ENCODE results near the gene GDAP1L1.

The GDAP1L1 gene

DNA sequence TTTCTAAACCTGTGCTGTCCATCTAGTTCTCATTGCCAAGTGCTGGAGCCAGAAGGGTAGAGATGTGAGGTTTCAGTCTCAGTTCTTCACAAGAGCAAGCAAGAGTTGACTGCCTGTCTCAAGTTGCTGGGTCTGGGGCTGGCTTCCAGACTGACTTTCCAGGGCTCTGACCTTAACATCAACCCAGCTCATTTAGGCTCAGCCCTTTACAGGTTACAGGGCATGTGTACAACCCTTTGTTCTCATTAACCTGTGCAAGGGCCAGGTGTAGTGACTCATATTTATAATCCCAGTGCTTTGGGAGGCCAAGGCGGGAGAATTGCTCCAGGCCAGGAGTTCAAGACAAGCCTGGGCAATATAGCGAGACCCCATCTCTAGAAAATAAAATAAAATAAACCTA, 33.3 kb downstream of the GDAP1L1 start:
- TF ChIP-seq CTCF (IDR thresholded peaks at IDR 0.05; ENCODE audit: control insufficient read depth, extremely low read depth, insufficient read depth): no peak
- DNase-seq (ENCODE audit: low read depth): no peak
- H3K4me3 ChIP-seq (ENCODE audit: low read depth, low read length): no peak overlapping the region

- no peak for DNase-seq (ENCODE audit: low read depth)
- no peak for TF ChIP-seq CTCF (IDR thresholded peaks at IDR 0.05; ENCODE audit: control insufficient read depth, extremely low read depth, insufficient read depth)
- H3K4me3 ChIP-seq (ENCODE audit: low read depth, low read length): no peak overlapping the region
These were observed 35.1 kb downstream of the GDAP1L1 start for GRCh38 chr20:44282192-44282591.

GRCh38 chr20:44284032-44284431, 36.9 kb downstream of the GDAP1L1 start:
- no peak overlapping the region for H3K4me3 ChIP-seq (ENCODE audit: low read depth, low read length)
- TF ChIP-seq CTCF (IDR thresholded peaks at IDR 0.05; ENCODE audit: control insufficient read depth, extremely low read depth, insufficient read depth): no peak
- DNase-seq (ENCODE audit: low read depth): no peak

- no peak for DNase-seq (ENCODE audit: low read depth)
- H3K4me3 ChIP-seq (ENCODE audit: low read depth, low read length): no peak overlapping the region
- TF ChIP-seq CTCF (IDR thresholded peaks at IDR 0.05; ENCODE audit: control insufficient read depth, extremely low read depth, insufficient read depth): no peak
These were observed 40.4 kb downstream of the GDAP1L1 start for GRCh38 chr20:44287272-44288097.

DNA sequence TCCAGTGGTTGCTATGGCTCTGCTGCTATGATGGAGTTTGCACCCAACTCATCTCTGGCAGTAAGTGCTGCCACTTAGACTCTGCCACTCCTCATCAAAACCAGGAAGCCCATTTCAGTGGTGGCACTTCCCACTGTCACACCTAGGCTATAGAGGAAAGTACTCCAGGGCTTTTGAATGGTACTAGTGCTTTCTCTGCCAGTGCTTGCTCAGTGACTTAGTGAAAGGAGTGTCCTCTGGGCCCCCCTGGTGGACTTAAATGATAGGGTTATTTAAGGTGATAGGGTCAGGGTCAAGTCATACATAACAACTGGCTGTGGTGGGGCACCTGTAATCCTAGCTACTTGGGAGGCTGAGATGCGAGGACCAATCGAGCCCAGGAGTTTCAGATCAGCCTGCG, 41.1 kb downstream of the GDAP1L1 start:
- no peak overlapping the region for H3K4me3 ChIP-seq (ENCODE audit: low read depth, low read length)
- DNase-seq (ENCODE audit: low read depth): no peak
- no peak for TF ChIP-seq CTCF (IDR thresholded peaks at IDR 0.05; ENCODE audit: control insufficient read depth, extremely low read depth, insufficient read depth)

- no peak for DNase-seq (ENCODE audit: low read depth)
- no peak overlapping the region for H3K4me3 ChIP-seq (ENCODE audit: low read depth, low read length)
- TF ChIP-seq CTCF (IDR thresholded peaks at IDR 0.05; ENCODE audit: control insufficient read depth, extremely low read depth, insufficient read depth): no peak
These were observed 44.6 kb downstream of the GDAP1L1 start for GRCh38 chr20:44291754-44292153.

- no peak for DNase-seq (ENCODE audit: low read depth)
- TF ChIP-seq CTCF (IDR thresholded peaks at IDR 0.05; ENCODE audit: control insufficient read depth, extremely low read depth, insufficient read depth): no peak
- H3K4me3 ChIP-seq (ENCODE audit: low read depth, low read length): no peak overlapping the region
These were observed 48.9 kb downstream of the GDAP1L1 start for GRCh38 chr20:44296011-44296410.
